K562 (cell line): Measurements from ENCODE around the gene LGALS3. TPM values are rescaled to one million over a fixed set of nuclear protein-coding genes. Genes with fewer than 3 reads are reported as not detected.

Source experiments
- HDAC1 ChIP-seq, 2 experiments: fragments of 450-650 bp; IDR thresholded peaks; 2 replicates each; pipeline ENCODE4 v1.6.1; 2016 to 2017; ENCODE audit warnings: inconsistent platforms in 1 of 2, mild to moderate bottlenecking in 1 of 2, moderate library complexity in 1 of 2
- MCM3 ChIP-seq: fragments of 450-650 bp; IDR thresholded peaks from 2 replicates; pipeline ENCODE4 v1.6.1; 2016
- MTA1 ChIP-seq: fragments of 450-650 bp; IDR thresholded peaks from 2 replicates; pipeline ENCODE4 v1.6.1; 2017; ENCODE audit warnings: borderline replicate concordance
- NCOA2 ChIP-seq, 2 experiments: fragments of 450-650 bp; IDR thresholded peaks; 2 replicates each; pipeline ENCODE4 v1.6.1; 2018; ENCODE audit warnings: mild to moderate bottlenecking in 2 of 2, moderate library complexity in 1 of 2; ENCODE audit not compliant: partially characterized antibody in 2 of 2
- NEUROD1 ChIP-seq: fragments of 150-350 bp; IDR thresholded peaks from 2 replicates; pipeline ENCODE4 v1.6.1; 2014; ENCODE audit warnings: borderline replicate concordance, low read length, low read depth; ENCODE audit not compliant: partially characterized antibody
- PHF21A ChIP-seq: fragments of 450-650 bp; IDR thresholded peaks from 2 replicates; pipeline ENCODE4 v1.6.1; 2017; ENCODE audit warnings: low read depth, borderline replicate concordance
- RAD51 ChIP-seq: fragments of 450-650 bp; IDR thresholded peaks from 2 replicates; pipeline ENCODE4 v1.7.1; 2016; ENCODE audit warnings: low read depth, mild to moderate bottlenecking, borderline replicate concordance
- RBM15 ChIP-seq: fragments of 200-400 bp; formaldehyde crosslinking; IDR thresholded peaks from 2 replicates; pipeline ENCODE4 v1.6.1; 2018; ENCODE audit warnings: mild to moderate bottlenecking, low read length, moderate library complexity; ENCODE audit not compliant: insufficient read depth
- RFX7 ChIP-seq: fragments of 250-450 bp; sonication (Bioruptor Pico); IDR thresholded peaks from 2 replicates; pipeline ENCODE4 v1.5.1; 2021; ENCODE audit warnings: mild to moderate bottlenecking
- SMAD3 ChIP-seq: fragments of 450-650 bp; formaldehyde crosslinking; conservative IDR thresholded peaks from 2 replicates; pipeline ENCODE4 v1.4.0; 2020; ENCODE audit warnings: mild to moderate bottlenecking
- SMAD4 ChIP-seq: fragments of 250-450 bp; sonication (Bioruptor Pico); conservative IDR thresholded peaks from 2 replicates; pipeline ENCODE4 v1.8.0; 2021; ENCODE audit warnings: inconsistent platforms, mild to moderate bottlenecking, moderate library complexity
- SNIP1 ChIP-seq: fragments of 450-650 bp; IDR thresholded peaks from 2 replicates; pipeline ENCODE4 v1.7.1; 2017; ENCODE audit warnings: low read depth, mild to moderate bottlenecking
- SRSF1 ChIP-seq: fragments of 200-400 bp; formaldehyde crosslinking; IDR thresholded peaks from 2 replicates; pipeline ENCODE4 v1.6.1; 2017; ENCODE audit warnings: mild to moderate bottlenecking, low read depth, low read length, moderate library complexity
- TEAD1 ChIP-seq, 2 experiments: fragments of 450-650 bp in 1 of 2; sonication (generic) in 1 of 2; formaldehyde crosslinking; IDR thresholded peaks; 2 replicates each; pipeline versions ENCODE4 v1.4.0 to v1.8.0; 2020 to 2022; ENCODE audit warnings: mild to moderate bottlenecking in 2 of 2, missing genetic modification reagents in 1 of 2
- ZNF3 ChIP-seq: fragments of 250-450 bp; sonication (Bioruptor Pico); IDR thresholded peaks from 2 replicates; pipeline ENCODE4 v1.5.0; 2021; ENCODE audit warnings: mild to moderate bottlenecking, moderate library complexity
- ZNF324 ChIP-seq: fragments of 250-450 bp; sonication (Bioruptor Pico); IDR thresholded peaks from 2 replicates; pipeline ENCODE4 v1.4.0; 2020; ENCODE audit warnings: mild to moderate bottlenecking
- ZNF717 ChIP-seq: fragments of 250-450 bp; sonication (Bioruptor Pico); IDR thresholded peaks from 2 replicates; pipeline ENCODE4 v1.5.0; 2021
- polyA plus RNA-seq, 8 experiments: library from polyadenylated mRNA; depleted of rRNA in 4 of 8; stranded (reverse) in 5 of 8; unstranded in 3 of 8; fragments of >200 nt; fragmentation: Nextera tagmentation in 2 of 8; fragmentation: Illumina TruSeq in 1 of 8; extraction: Ambion mirVana in 2 of 8; extraction: Trizol in 1 of 8; gene quantifications; 2 replicates each; pipeline versions ENCODE4 v1.2.1 to v1.2.3, GENCODE V29; 2011 to 2014; ENCODE audit warnings: inconsistent platforms in 1 of 8, missing spikeins in 1 of 8
- total RNA-seq, 7 experiments: library from RNA; depleted of rRNA in 6 of 7; stranded (reverse); fragments of >200 nt in 6 of 7; fragmentation: Illumina TruSeq in 2 of 7; extraction: Trizol in 2 of 7; gene quantifications; 2 replicates each; pipeline versions ENCODE4 v1.2.1 to v1.2.3, GENCODE V29; 2011 to 2021; ENCODE audit warnings: low replicate concordance in 1 of 7
- TF ChIP-seq, protein P1 (sequence below): sonication (generic); formaldehyde crosslinking; IDR thresholded peaks from 2 replicates; pipeline ENCODE4 v1.8.0; 2022; ENCODE audit warnings: mild to moderate bottlenecking, missing genetic modification reagents, borderline replicate concordance
- TF ChIP-seq, protein P2 (sequence below), 2 experiments: IDR thresholded peaks in 1 of 2; conservative IDR thresholded peaks in 1 of 2; 2 replicates each; pipeline ENCODE4 v1.6.1; 2016; ENCODE audit warnings: low read depth in 2 of 2, mild to moderate bottlenecking in 1 of 2, missing compliant biosample characterization in 1 of 2, missing genetic modification characterization in 1 of 2, moderate library complexity in 1 of 2
- TF ChIP-seq, protein P3 (sequence below): fragments of 250-450 bp; sonication (Bioruptor Pico); IDR thresholded peaks from 2 replicates; pipeline ENCODE4 v1.8.0; 2022; ENCODE audit warnings: moderate library complexity, mild to moderate bottlenecking, inconsistent platforms
- TF ChIP-seq, protein P4 (sequence below), 2 experiments: fragments of 450-650 bp; IDR thresholded peaks; 2 replicates each; pipeline ENCODE4 v1.6.1; 2016

LGALS3 gene
- total and polyA plus RNA-seq, 9 of the 15 experiments (the other 6 are each of a cell fraction or from before 2014, with no cell fraction given): 0.04 to 1.9 (median 1.1) TPM

DNA sequence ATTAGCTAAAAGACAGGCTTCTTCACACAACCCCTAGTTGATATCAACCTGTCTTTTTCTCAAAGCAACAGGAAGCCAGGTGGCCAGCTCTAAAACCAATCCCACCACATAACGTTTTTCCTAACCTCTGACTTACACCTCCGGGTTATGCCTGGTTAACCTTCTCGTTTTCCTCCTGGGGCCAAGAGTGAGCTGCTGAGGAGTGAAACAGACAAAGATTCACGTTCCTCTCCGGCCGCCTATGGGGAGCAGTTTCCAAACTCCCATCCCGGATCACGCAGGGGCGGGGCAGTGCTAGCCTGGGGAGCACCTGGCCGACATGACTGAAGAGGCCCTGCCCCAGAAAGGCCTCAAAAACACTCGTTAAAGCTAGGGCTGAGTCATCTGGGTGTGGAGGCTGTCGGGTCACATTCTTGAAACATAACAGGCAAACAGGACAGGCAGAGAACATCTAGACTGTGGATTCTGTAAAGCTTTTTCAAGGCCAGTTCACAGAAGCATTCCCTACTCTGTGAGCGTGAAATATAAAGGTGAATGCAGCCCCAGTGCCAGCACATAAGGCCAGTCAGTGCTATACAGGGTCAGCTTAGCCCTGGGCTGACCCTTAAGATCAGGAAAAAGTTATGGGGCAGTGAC lies 25.9 kb upstream of the LGALS3 start (continued):
- TF ChIP-seq TEAD1 (CRISPR knock-in tag; IDR thresholded peaks at IDR 0.05) (peak; percentile 55 to 73; a peak in 2 of 4 replicates), MCM3 (no peak), PHF21A (no peak), ZNF717 (CRISPR knock-in tag) (no peak), NEUROD1 (no peak), SRSF1 (no peak), ZNF324 (CRISPR knock-in tag) (no peak), SMAD4 (CRISPR knock-in tag) (peak; percentile 72), RBM15 (no peak), ZNF3 (CRISPR knock-in tag) (no peak), SNIP1 (no peak), MTA1 (0 out of 2 replicates have a peak, but pooled peaks have one; percentile 34), HDAC1 (IDR thresholded peaks at IDR 0.05) (no peak), NCOA2 (IDR thresholded peaks at IDR 0.05; ENCODE audit: partially characterized antibody in 2 of 2) (no peak), RFX7 (CRISPR knock-in tag) (no peak), SMAD3 (CRISPR knock-in tag) (no peak), RAD51 (no peak)
- TF ChIP-seq, protein P1, sequence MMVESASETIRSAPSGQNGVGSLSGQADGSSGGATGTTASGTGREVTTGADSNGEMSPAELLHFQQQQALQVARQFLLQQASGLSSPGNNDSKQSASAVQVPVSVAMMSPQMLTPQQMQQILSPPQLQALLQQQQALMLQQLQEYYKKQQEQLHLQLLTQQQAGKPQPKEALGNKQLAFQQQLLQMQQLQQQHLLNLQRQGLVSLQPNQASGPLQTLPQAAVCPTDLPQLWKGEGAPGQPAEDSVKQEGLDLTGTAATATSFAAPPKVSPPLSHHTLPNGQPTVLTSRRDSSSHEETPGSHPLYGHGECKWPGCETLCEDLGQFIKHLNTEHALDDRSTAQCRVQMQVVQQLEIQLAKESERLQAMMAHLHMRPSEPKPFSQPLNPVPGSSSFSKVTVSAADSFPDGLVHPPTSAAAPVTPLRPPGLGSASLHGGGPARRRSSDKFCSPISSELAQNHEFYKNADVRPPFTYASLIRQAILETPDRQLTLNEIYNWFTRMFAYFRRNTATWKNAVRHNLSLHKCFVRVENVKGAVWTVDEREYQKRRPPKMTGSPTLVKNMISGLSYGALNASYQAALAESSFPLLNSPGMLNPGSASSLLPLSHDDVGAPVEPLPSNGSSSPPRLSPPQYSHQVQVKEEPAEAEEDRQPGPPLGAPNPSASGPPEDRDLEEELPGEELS (CRISPR knock-in tag): no peak
- TF ChIP-seq, protein P2, sequence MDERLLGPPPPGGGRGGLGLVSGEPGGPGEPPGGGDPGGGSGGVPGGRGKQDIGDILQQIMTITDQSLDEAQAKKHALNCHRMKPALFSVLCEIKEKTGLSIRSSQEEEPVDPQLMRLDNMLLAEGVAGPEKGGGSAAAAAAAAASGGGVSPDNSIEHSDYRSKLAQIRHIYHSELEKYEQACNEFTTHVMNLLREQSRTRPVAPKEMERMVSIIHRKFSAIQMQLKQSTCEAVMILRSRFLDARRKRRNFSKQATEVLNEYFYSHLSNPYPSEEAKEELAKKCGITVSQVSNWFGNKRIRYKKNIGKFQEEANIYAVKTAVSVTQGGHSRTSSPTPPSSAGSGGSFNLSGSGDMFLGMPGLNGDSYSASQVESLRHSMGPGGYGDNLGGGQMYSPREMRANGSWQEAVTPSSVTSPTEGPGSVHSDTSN (CRISPR knock-in tag; IDR thresholded peaks at IDR 0.05; ENCODE audit: low read depth): no peak
- TF ChIP-seq, protein P2 (tag; conservative IDR thresholded peaks at IDR 0.05; ENCODE audit: low read depth): no peak
- TF ChIP-seq, protein P3, sequence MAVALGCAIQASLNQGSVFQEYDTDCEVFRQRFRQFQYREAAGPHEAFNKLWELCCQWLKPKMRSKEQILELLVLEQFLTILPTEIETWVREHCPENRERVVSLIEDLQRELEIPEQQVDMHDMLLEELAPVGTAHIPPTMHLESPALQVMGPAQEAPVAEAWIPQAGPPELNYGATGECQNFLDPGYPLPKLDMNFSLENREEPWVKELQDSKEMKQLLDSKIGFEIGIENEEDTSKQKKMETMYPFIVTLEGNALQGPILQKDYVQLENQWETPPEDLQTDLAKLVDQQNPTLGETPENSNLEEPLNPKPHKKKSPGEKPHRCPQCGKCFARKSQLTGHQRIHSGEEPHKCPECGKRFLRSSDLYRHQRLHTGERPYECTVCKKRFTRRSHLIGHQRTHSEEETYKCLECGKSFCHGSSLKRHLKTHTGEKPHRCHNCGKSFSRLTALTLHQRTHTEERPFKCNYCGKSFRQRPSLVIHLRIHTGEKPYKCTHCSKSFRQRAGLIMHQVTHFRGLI (CRISPR knock-in tag): no peak
- TF ChIP-seq, protein P4, sequence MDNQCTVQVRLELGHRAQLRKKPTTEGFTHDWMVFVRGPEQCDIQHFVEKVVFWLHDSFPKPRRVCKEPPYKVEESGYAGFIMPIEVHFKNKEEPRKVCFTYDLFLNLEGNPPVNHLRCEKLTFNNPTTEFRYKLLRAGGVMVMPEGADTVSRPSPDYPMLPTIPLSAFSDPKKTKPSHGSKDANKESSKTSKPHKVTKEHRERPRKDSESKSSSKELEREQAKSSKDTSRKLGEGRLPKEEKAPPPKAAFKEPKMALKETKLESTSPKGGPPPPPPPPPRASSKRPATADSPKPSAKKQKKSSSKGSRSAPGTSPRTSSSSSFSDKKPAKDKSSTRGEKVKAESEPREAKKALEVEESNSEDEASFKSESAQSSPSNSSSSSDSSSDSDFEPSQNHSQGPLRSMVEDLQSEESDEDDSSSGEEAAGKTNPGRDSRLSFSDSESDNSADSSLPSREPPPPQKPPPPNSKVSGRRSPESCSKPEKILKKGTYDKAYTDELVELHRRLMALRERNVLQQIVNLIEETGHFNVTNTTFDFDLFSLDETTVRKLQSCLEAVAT (IDR thresholded peaks at IDR 0.05): no peak
